ENCODE data around the gene CNTRL. TPM values are rescaled to one million over a fixed set of nuclear protein-coding genes. Genes with fewer than 3 reads are reported as not detected.

Gene CNTRL
- total RNA-seq, 2 donors from 2014 or later: 11.4 to 31.0 TPM

- TF ChIP-seq CTCF (IDR thresholded peaks at IDR 0.05): no peak
- DNase-seq (ENCODE audit: low spot score) (no peak), ATAC-seq (ENCODE audit: insufficient number of reproducible peaks, low FRiP score, low read depth) (no peak)
- Histone ChIP-seq H3K27ac (no peak overlapping the region), H3K27me3 (replicated peaks; ENCODE audit: insufficient read depth) (no peaks in the 10 kb centered on the region), H3K4me3 (no peak overlapping the region), H3K36me3 (peaks cover under 1% of the 10 kb centered on the region), H3K9me3 (no peaks in the 10 kb centered on the region), H3K4me1 (ENCODE audit: control insufficient read depth in 1 of 2, low read depth in 2 of 2) (no peaks in the 10 kb centered on the region)
These were observed 58.5 kb downstream of the CNTRL start for GRCh38 chr9:121133104-121133816.

DNA sequence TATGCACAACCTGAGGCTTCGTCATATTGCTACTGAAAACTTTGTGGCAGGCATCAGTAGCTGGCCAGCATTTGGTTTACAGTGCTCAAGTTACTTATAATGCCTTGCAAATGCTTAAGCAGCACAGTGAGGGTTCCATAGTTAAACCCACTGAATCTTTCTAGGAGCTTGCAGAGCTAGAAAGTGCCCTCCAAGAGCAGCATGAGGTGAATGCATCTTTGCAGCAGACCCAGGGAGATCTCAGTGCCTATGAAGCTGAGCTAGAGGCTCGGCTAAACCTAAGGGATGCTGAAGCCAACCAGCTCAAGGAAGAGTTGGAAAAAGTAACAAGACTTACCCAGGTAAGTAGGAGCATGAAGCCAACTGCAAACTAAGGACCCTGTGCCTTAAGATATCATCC is 60.9 kb downstream of the CNTRL start:
- no peak overlapping the region for H3K4me3 ChIP-seq
- H3K9me3 ChIP-seq: no peaks in the 10 kb centered on the region
- DNase-seq (ENCODE audit: low spot score) (no peak), ATAC-seq (ENCODE audit: insufficient number of reproducible peaks, low FRiP score, low read depth) (no peak)
- H3K4me1 ChIP-seq (ENCODE audit: control insufficient read depth in 1 of 2, low read depth in 2 of 2): no peaks in the 10 kb centered on the region
- H3K36me3 ChIP-seq: peaks cover 10% of the 10 kb centered on the region
- H3K27ac ChIP-seq: no peak overlapping the region
- no peak for TF ChIP-seq CTCF (IDR thresholded peaks at IDR 0.05)
- no peaks in the 10 kb centered on the region for H3K27me3 ChIP-seq (replicated peaks; ENCODE audit: insufficient read depth)

GRCh38 chr9:121138561-121138960 is 63.8 kb downstream of the CNTRL start:
- H3K4me3 ChIP-seq: no peak overlapping the region
- H3K4me1 ChIP-seq (ENCODE audit: control insufficient read depth in 1 of 2, low read depth in 2 of 2): no peaks in the 10 kb centered on the region
- TF ChIP-seq CTCF (IDR thresholded peaks at IDR 0.05): no peak
- H3K27me3 ChIP-seq (replicated peaks; ENCODE audit: insufficient read depth): no peaks in the 10 kb centered on the region
- ATAC-seq (ENCODE audit: insufficient number of reproducible peaks, low FRiP score, low read depth): no peak
- H3K36me3 ChIP-seq: peaks cover 32% of the 10 kb centered on the region
- no peaks in the 10 kb centered on the region for H3K9me3 ChIP-seq
- no peak overlapping the region for H3K27ac ChIP-seq
- no peak for DNase-seq (ENCODE audit: low spot score)

- no peak overlapping the region for H3K27ac ChIP-seq
- no peaks in the 10 kb centered on the region for H3K9me3 ChIP-seq
- DNase-seq (ENCODE audit: low spot score) (no peak), ATAC-seq (ENCODE audit: insufficient number of reproducible peaks, low FRiP score, low read depth) (no peak)
- peaks cover 36% of the 10 kb centered on the region for H3K36me3 ChIP-seq
- no peaks in the 10 kb centered on the region for H3K4me1 ChIP-seq (ENCODE audit: control insufficient read depth in 1 of 2, low read depth in 2 of 2)
- H3K27me3 ChIP-seq (replicated peaks; ENCODE audit: insufficient read depth): no peaks in the 10 kb centered on the region
- no peak for TF ChIP-seq CTCF (IDR thresholded peaks at IDR 0.05)
- H3K4me3 ChIP-seq: no peak overlapping the region
These were observed 64.2 kb downstream of the CNTRL start for GRCh38 chr9:121138973-121139372.

DNA sequence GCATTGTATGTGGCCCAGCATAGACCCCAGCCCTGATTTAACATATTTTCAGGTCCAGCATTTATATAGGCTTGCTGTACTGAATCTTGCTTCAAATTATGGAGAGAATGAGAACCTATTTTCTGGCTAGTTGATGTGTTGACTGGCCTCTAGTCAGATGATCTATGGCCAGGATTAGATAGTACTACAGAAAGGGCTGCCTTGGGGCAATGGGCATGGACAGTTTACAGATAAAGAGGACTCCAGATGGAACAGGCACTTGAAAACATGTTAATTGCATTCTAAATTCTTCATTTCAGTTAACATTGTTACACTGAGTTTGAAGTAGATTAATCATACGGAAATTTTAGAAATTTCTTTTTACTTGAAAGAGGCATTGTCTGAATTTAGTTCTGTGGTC is 65.4 kb downstream of the CNTRL start:
- peaks cover 45% of the 10 kb centered on the region for H3K36me3 ChIP-seq
- H3K9me3 ChIP-seq: no peaks in the 10 kb centered on the region
- ATAC-seq (ENCODE audit: insufficient number of reproducible peaks, low FRiP score, low read depth) (no peak), DNase-seq (ENCODE audit: low spot score) (no peak)
- H3K27ac ChIP-seq: no peak overlapping the region
- H3K4me3 ChIP-seq: no peak overlapping the region
- H3K4me1 ChIP-seq (ENCODE audit: control insufficient read depth in 1 of 2, low read depth in 2 of 2): no peaks in the 10 kb centered on the region
- no peaks in the 10 kb centered on the region for H3K27me3 ChIP-seq (replicated peaks; ENCODE audit: insufficient read depth)
- TF ChIP-seq CTCF (IDR thresholded peaks at IDR 0.05): no peak
